VCaP (cell line): Measurements from ENCODE around the gene SMG9.

ENCODE experiments used
- H3K27ac ChIP-seq: fragments of 450-650 bp; 2 replicates; pipeline ENCODE4 v1.5.1; 2017
- CTCF ChIP-seq: fragments of 450-650 bp; conservative IDR thresholded peaks from 2 replicates; pipeline ENCODE4 v1.5.1; 2017; ENCODE audit warnings: mild to moderate bottlenecking, moderate library complexity

Gene SMG9

GRCh38 chr19:43783636-43784035, 28.9 kb upstream of the SMG9 start:
- no peak overlapping the region for H3K27ac ChIP-seq
- TF ChIP-seq CTCF = no peak

GRCh38 chr19:43782689-43783231, 28.0 kb upstream of the SMG9 start:
- TF ChIP-seq CTCF = no peak
- H3K27ac ChIP-seq = no peak overlapping the region

DNA sequence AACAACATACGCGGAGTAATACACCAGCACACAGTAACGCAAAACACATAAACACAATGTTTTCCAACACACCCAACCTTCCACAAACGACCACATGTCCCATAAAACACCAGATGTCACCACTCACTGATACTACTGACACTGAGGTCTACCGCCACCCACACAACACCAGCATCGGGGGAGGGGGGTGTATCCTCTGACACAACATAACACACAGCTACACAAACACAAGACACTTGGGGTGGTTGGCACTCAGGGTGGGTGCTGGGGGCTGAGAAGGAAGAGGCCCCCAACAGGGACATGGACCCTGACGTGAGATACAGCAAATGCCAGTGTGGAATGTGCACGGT, 27.5 kb upstream of the SMG9 start:
- no peak for TF ChIP-seq CTCF
- no peak overlapping the region for H3K27ac ChIP-seq

DNA sequence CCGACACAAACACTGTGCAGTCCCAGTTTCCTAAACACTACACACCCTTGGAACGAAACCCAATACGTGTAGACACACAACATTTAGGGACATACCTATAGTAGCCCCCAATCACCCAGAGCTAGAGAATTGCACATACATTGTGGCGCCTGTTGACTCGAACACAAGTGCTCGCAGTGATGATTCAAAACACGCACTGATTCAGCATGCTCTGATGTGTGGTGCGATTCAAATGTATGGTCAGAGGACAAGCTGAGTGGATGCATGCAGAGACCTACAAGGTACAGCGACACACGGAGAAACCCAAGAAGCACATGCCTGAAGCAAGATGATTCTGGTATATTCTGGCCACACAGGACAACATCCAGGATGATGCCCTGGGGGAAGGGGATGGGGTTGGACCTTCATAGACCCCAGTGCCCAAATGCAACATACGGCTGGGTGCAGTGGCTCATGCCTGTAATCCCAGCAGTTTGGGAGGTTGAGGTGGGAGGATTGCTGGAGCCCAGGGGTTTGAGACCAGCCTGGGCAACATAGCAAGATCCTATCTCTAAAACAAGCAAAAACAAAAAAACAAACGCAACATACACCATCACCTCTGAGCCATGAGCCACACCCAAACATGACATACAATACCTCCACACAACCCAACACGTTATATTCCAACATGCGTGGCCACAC, 27.0 kb upstream of the SMG9 start:
- H3K27ac ChIP-seq = no peak overlapping the region
- TF ChIP-seq CTCF = no peak

DNA sequence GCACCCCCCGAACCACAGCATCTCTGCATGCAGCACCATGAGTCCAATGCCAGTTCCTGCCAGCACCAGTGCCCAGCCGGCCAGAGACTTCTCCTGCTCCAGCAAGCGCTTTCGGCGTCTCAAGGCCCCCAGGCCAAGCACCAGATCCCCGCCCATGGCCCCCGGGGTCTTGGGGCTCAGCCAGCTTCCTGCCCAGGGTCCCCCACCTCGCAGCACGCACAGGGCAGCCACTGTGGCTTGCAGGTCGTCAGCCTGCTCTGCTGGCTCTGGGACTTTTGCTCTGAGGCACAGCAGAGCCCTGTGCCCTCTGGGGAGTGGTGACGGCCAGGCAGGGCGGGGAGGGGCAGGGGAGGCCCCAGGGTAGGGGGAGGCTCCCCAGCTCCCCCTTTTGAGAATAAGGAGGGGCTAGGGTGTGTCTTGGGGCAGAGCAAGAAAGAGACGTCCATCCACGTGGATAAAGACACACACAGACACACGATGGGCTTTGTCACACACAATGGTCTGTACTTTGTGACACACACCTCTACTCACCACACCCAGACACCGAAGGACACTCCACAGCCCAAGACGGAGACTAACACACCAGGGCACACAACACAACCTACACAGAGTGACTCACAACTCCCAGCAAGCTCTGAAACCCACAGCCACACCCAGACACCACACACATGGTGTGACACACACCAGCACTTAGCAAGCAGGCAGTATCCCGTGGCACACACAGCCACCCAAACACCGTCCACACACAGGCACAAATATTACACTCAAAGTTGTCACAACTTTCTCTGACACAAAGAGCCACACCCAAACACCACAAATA, 26.2 kb upstream of the SMG9 start, which contains the start of gene KCNN4:
TSS of gene KCNN4 (minus strand) at position 268 of the 820 bp plus-strand sequence. CDS start at position 156, 112 bp downstream.
- TF ChIP-seq CTCF = no peak
- H3K27ac ChIP-seq = no peak within 1 kb of the TSS

DNA sequence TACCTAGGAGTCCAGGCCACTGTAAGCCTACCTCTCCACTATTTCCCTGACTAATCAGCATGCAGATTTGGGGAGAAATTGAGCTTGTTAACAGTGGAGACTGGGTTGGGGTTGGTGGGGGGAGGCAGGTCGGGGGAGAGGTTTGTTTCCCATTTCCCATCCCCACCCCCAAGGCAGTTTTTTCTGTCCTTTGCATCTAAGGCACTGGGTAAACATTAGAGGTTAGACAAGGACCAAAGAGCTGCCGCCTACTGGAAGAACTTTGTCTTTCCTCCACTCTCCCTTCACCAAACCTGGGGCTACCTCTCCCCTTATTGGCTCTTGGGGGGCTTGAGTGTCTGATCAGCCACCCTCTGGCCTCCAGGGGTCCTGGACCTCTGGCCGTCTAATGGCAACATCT, 25.1 kb upstream of the SMG9 start:
- 0 out of 2 replicates have a peak, but pooled peaks have one; percentile 8 for TF ChIP-seq CTCF
- no peak overlapping the region for H3K27ac ChIP-seq

DNA sequence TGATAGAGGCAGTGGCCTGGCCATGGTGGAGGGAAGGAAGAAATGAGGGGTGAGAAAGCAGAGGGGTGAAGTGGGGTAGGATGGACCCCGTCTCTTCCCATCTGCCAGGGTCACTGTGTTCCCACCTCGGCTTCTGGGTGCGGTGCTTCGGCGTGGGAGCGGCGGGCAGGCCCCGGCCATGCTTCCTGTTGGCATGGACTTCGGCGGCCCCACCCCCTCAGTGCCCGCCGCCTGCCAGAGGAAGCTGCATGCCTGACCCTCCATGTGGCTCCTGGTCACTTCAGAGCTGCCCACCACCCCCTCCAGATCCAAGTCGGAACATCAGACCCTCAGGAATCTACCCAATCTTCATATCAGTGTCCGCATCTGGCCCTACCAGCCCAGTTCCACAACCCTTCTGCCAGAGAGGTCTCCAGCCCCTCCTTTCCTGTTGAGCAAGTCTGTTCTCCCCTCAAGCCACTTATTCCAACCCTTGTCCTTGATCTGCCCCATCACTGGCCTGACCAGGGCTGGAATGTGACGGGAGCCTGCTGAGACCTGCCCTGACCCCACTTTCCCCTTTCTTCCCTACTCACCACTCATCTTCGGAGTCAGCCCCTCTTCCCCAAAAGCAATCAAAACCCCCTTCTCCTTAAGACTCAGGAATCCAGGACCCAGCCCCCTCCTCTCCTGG, 24.5 kb upstream of the SMG9 start:
- no peak for TF ChIP-seq CTCF
- H3K27ac ChIP-seq = no peak overlapping the region
